ENCODE results near the gene HNRNPM.
A peak's percentile ranks its signal among the peaks of the same experiment; 100 is the strongest.
"Not testable (repeated sequence)": the region's sequence is repeated elsewhere in the genome, so short reads cannot be mapped to it uniquely, and the experiment has no call there.

HNRNPM gene

DNA sequence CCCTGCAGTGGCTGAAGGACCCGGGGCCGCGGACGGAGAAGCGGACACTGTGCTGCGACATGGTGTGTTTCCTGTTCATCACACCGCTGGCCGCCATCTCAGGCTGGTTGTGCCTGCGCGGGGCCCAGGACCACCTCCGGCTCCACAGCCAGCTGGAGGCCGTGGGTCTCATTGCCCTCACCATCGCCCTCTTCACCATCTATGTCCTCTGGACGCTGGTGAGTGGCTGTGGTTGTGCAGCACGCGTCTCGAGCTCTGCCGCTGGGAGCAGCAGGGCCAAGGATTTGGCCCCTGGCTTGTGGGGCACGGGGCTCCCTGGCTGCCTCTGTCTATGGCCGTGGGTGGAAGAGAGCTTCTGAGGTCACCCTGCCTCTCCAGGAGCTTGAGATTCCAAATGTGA, 14.1 kb upstream of the HNRNPM start:
- H2AFZ ChIP-seq (ENCODE audit: low read length), result no peak overlapping the region
- no peak for TF ChIP-seq CTCF (conservative IDR thresholded peaks at IDR 0.05; ENCODE audit: low read length)
- no peak for TF ChIP-seq EZH2phosphoT487 (IDR thresholded peaks at IDR 0.05; ENCODE audit: borderline replicate concordance)
- H3K4me2 ChIP-seq (ENCODE audit: low read depth, low read length, poor library complexity, severe bottlenecking), result no peak overlapping the region
- H4K20me1 ChIP-seq (ENCODE audit: insufficient read depth, low read length, poor library complexity, severe bottlenecking), result no peaks in the 10 kb centered on the region
- no peaks in the 10 kb centered on the region for H3K27me3 ChIP-seq (ENCODE audit: insufficient read depth, low read length, poor library complexity, severe bottlenecking)
- H3K4me3 ChIP-seq (ENCODE audit: low read length, poor library complexity, severe bottlenecking), result no peak overlapping the region
- no peaks in the 10 kb centered on the region for H3F3A ChIP-seq (ENCODE audit: low read depth)
- no peak overlapping the region for H3K9ac ChIP-seq (ENCODE audit: low read depth, low read length, poor library complexity, severe bottlenecking)
- H3K4me1 ChIP-seq (ENCODE audit: insufficient read depth, low read length, poor library complexity, severe bottlenecking), result no peaks in the 10 kb centered on the region
- H3K9me2 ChIP-seq (replicated peaks; ENCODE audit: low read depth, low read length), result no peaks in the 10 kb centered on the region
- no peaks in the 10 kb centered on the region for H3K36me3 ChIP-seq (ENCODE audit: insufficient read depth, low read length)
- no peaks in the 10 kb centered on the region for H3K9me3 ChIP-seq (ENCODE audit: insufficient read depth, low read depth, low read length)
- H3K79me2 ChIP-seq (ENCODE audit: insufficient read depth, low read length), result no peaks in the 10 kb centered on the region

- Histone ChIP-seq H3K79me2 (ENCODE audit: insufficient read depth, low read length) (no peaks in the 10 kb centered on the region), H3K27me3 (ENCODE audit: insufficient read depth, low read length, poor library complexity, severe bottlenecking) (no peaks in the 10 kb centered on the region), H3K4me3 (ENCODE audit: low read length, poor library complexity, severe bottlenecking) (no peak overlapping the region), H3F3A (ENCODE audit: low read depth) (no peaks in the 10 kb centered on the region), H3K9me2 (replicated peaks; ENCODE audit: low read depth, low read length) (no peaks in the 10 kb centered on the region), H3K4me2 (ENCODE audit: low read depth, low read length, poor library complexity, severe bottlenecking) (no peak overlapping the region), H2AFZ (ENCODE audit: low read length) (no peak overlapping the region), H3K9me3 (ENCODE audit: insufficient read depth, low read depth, low read length) (no peaks in the 10 kb centered on the region), H3K36me3 (ENCODE audit: insufficient read depth, low read length) (no peaks in the 10 kb centered on the region), H3K9ac (ENCODE audit: low read depth, low read length, poor library complexity, severe bottlenecking) (no peak overlapping the region), H3K4me1 (ENCODE audit: insufficient read depth, low read length, poor library complexity, severe bottlenecking) (no peaks in the 10 kb centered on the region), H4K20me1 (ENCODE audit: insufficient read depth, low read length, poor library complexity, severe bottlenecking) (no peaks in the 10 kb centered on the region)
- TF ChIP-seq CTCF (conservative IDR thresholded peaks at IDR 0.05; ENCODE audit: low read length) (no peak), EZH2phosphoT487 (IDR thresholded peaks at IDR 0.05; ENCODE audit: borderline replicate concordance) (no peak)
Observed at GRCh38 chr19:8438236-8438635, 6.5 kb upstream of the HNRNPM start.

DNA sequence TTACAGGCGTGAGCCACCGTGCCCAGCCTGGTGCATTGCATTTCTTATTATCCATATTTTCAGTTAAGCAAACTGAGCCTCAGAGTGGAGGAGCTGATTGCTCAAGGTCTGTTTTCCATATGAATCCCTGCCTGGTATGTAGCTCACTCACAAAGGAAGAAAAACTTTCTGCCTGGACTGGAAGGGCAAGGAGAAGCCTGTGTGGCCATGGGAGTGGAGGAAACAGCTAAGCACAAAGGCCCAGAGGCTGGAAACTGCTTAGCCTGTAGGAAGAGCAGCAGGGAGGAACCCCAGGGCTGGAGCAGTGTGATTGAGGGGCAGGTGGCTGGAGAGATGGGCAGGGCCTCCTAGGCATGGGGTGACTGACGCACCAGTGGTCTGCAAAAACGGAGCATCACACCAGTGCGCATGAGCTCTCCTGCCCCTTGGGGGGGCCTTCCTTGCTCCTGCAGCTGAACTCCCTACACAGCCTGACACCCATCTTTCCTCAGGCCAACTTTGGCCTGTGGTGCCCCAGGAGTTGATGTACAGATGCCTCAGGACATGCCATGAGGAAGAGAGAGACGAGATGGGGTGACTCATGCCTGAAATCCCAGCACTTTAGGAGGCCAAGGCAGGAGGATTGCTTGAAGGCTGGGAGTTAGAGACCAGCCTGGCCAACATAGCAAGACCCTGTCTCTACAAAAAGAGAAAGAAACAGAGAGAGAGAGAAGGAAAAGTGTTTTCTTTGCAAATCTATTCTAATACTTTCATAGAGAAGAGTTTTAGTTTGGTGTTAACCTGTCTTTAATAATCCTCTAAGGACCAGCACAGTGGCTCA, 2.8 kb upstream of the HNRNPM start:
- H3K36me3 ChIP-seq (ENCODE audit: insufficient read depth, low read length), result peaks cover 7% of the 10 kb centered on the region; the same call in 1 of the 2 replicates
- peaks cover 22% of the 10 kb centered on the region for H3K79me2 ChIP-seq (ENCODE audit: insufficient read depth, low read length)

GRCh38 chr19:8444140-8444676, 567 bp upstream of the HNRNPM start:
- H3K9me2 ChIP-seq (replicated peaks; ENCODE audit: low read depth, low read length); H3K9me3 ChIP-seq (ENCODE audit: insufficient read depth, low read depth, low read length); H3F3A ChIP-seq (ENCODE audit: low read depth): not testable (repeated sequence)
- Histone ChIP-seq H3K4me2 (ENCODE audit: low read depth, low read length, poor library complexity, severe bottlenecking) (peak overlapping the region; percentile 99), H4K20me1 (ENCODE audit: insufficient read depth, low read length, poor library complexity, severe bottlenecking) (peaks cover 41% of the 10 kb centered on the region), H3K36me3 (ENCODE audit: insufficient read depth, low read length) (peaks cover 12% of the 10 kb centered on the region; the same call in 1 of the 2 replicates), H2AFZ (ENCODE audit: low read length) (peak overlapping the region; percentile 98), H3K9ac (ENCODE audit: low read depth, low read length, poor library complexity, severe bottlenecking) (peak overlapping the region; percentile 99), H3K79me2 (ENCODE audit: insufficient read depth, low read length) (peaks cover 45% of the 10 kb centered on the region), H3K4me1 (ENCODE audit: insufficient read depth, low read length, poor library complexity, severe bottlenecking) (peaks cover 22% of the 10 kb centered on the region), H3K4me3 (ENCODE audit: low read length, poor library complexity, severe bottlenecking) (peak overlapping the region; percentile 95), H3K27me3 (ENCODE audit: insufficient read depth, low read length, poor library complexity, severe bottlenecking) (peaks cover 10% of the 10 kb centered on the region)

More for the DNA sequence above, 2.8 kb upstream of the HNRNPM start:
- peaks cover 11% of the 10 kb centered on the region for H3K4me1 ChIP-seq (ENCODE audit: insufficient read depth, low read length, poor library complexity, severe bottlenecking)
- H3K27me3 ChIP-seq (ENCODE audit: insufficient read depth, low read length, poor library complexity, severe bottlenecking), result peaks cover 10% of the 10 kb centered on the region
- TF ChIP-seq EZH2phosphoT487 (IDR thresholded peaks at IDR 0.05; ENCODE audit: borderline replicate concordance) (no peak), CTCF (conservative IDR thresholded peaks at IDR 0.05; ENCODE audit: low read length) (no peak)
- H3K9me2 ChIP-seq (replicated peaks; ENCODE audit: low read depth, low read length), result no peaks in the 10 kb centered on the region
- no peak overlapping the region for H3K4me3 ChIP-seq (ENCODE audit: low read length, poor library complexity, severe bottlenecking)
- no peak overlapping the region for H3K4me2 ChIP-seq (ENCODE audit: low read depth, low read length, poor library complexity, severe bottlenecking)
- no peaks in the 10 kb centered on the region for H3K9me3 ChIP-seq (ENCODE audit: insufficient read depth, low read depth, low read length)
- no peak overlapping the region for H2AFZ ChIP-seq (ENCODE audit: low read length)
- H3F3A ChIP-seq (ENCODE audit: low read depth), result no peaks in the 10 kb centered on the region
- no peak overlapping the region for H3K9ac ChIP-seq (ENCODE audit: low read depth, low read length, poor library complexity, severe bottlenecking)
- H4K20me1 ChIP-seq (ENCODE audit: insufficient read depth, low read length, poor library complexity, severe bottlenecking), result peaks cover 18% of the 10 kb centered on the region
